ENCODE results near the gene CBLIF.

CBLIF gene

DNA sequence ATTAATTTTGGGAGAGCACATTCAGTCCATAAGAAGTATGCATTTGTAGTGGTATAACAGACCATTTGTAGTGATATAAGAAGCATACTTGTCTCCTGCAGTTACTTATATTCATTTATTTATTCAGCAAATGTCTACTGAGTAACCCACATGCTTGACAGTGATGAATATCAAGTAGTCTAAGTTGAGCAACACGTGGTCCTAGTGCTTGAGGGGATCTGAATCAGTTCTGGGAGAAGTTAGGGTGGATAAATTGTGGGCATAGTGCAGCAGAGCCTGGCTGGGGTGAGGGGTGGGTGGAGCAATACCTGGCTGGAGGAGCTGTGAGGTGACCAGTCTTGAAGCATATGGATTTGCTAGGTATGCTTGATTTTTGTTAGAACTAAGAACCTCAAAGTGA lies 65.8 kb downstream of the CBLIF start:
- TF ChIP-seq, protein P1, sequence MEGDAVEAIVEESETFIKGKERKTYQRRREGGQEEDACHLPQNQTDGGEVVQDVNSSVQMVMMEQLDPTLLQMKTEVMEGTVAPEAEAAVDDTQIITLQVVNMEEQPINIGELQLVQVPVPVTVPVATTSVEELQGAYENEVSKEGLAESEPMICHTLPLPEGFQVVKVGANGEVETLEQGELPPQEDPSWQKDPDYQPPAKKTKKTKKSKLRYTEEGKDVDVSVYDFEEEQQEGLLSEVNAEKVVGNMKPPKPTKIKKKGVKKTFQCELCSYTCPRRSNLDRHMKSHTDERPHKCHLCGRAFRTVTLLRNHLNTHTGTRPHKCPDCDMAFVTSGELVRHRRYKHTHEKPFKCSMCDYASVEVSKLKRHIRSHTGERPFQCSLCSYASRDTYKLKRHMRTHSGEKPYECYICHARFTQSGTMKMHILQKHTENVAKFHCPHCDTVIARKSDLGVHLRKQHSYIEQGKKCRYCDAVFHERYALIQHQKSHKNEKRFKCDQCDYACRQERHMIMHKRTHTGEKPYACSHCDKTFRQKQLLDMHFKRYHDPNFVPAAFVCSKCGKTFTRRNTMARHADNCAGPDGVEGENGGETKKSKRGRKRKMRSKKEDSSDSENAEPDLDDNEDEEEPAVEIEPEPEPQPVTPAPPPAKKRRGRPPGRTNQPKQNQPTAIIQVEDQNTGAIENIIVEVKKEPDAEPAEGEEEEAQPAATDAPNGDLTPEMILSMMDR (IDR thresholded peaks at IDR 0.05; ENCODE audit: low read depth, low read length): no peak
- DNase-seq (ENCODE audit: extremely low read depth, low read depth): no peak
